HEK293 (cell line): ENCODE measurements around the gene MAML2.

Experiments
- CTCF ChIA-PET: fragments of 350-600 bp; formaldehyde crosslinking; extraction: SDS; loops from one replicate; lab custom pipeline; 2021; ENCODE audit warnings: antibody characterized with exemption; lab: Yijun Ruan, JAX
- POLR2A ChIA-PET: fragments of 300-600 bp; formaldehyde crosslinking; extraction: SDS; loops from one replicate; lab custom pipeline; 2020; ENCODE audit warnings: antibody characterized with exemption, inconsistent platforms; lab: Yijun Ruan, JAX
- H3K27ac ChIP-seq: fragments of 200-500 bp; sonication (Bioruptor generic); 2 replicates; pipeline ENCODE4 v1.5.1; 2014; ENCODE audit warnings: low read depth, low read length, control low read depth, inconsistent platforms; ENCODE audit errors: extremely low read depth
- H3K36me3 ChIP-seq, 2 experiments: fragments of 200-500 bp in 1 of 2; sonication (Bioruptor generic) in 1 of 2; 1 replicate in 1 of 2; 2 replicates in 1 of 2; pipeline ENCODE4 v1.5.1; 2014 to 2017; ENCODE audit warnings: inconsistent platforms in 2 of 2, low read length in 2 of 2; ENCODE audit not compliant: control insufficient read depth in 2 of 2, insufficient read depth in 1 of 2
- H3K4me1 ChIP-seq: fragments of 200-500 bp; sonication (Bioruptor generic); 2 replicates; pipeline ENCODE4 v1.5.1; 2014; ENCODE audit warnings: mild to moderate bottlenecking, low read length, inconsistent platforms; ENCODE audit not compliant: control insufficient read depth, insufficient read depth
- H3K4me3 ChIP-seq: 2 replicates; pipeline ENCODE4 v1.5.1; 2011; ENCODE audit warnings: low read depth, mild to moderate bottlenecking, control low read depth, low read length, moderate library complexity
- H3K9me3 ChIP-seq: fragments of 200-500 bp; sonication (Bioruptor generic); 2 replicates; pipeline ENCODE4 v1.5.1; 2014; ENCODE audit warnings: low read depth, low read length, inconsistent platforms; ENCODE audit not compliant: control insufficient read depth, insufficient read depth
- BCL11B ChIP-seq: fragments of 450-650 bp; formaldehyde crosslinking; IDR thresholded peaks from 2 replicates; pipeline ENCODE4 v1.5.1; 2016; ENCODE audit warnings: low read depth, missing biosample characterization, missing genetic modification characterization
- FEZF1 ChIP-seq: fragments of 450-650 bp; formaldehyde crosslinking; IDR thresholded peaks from 2 replicates; pipeline ENCODE4 v1.5.1; 2016; ENCODE audit warnings: missing biosample characterization, missing genetic modification characterization
- MZF1 ChIP-seq: fragments of 450-650 bp; formaldehyde crosslinking; IDR thresholded peaks from 2 replicates; pipeline ENCODE4 v1.5.1; 2017; ENCODE audit warnings: missing biosample characterization, missing genetic modification characterization, borderline replicate concordance
- OSR2 ChIP-seq: fragments of 450-650 bp; formaldehyde crosslinking; IDR thresholded peaks from 2 replicates; pipeline ENCODE4 v1.5.1; 2016; ENCODE audit warnings: missing biosample characterization, missing genetic modification characterization
- OVOL3 ChIP-seq: fragments of 450-650 bp; formaldehyde crosslinking; IDR thresholded peaks from 2 replicates; pipeline ENCODE4 v1.5.1; 2016; ENCODE audit warnings: missing biosample characterization, missing genetic modification characterization
- RBAK ChIP-seq: fragments of 450-650 bp; formaldehyde crosslinking; IDR thresholded peaks from 2 replicates; pipeline ENCODE4 v1.5.1; 2016; ENCODE audit warnings: missing biosample characterization, missing genetic modification characterization
- SCRT2 ChIP-seq: fragments of 450-650 bp; formaldehyde crosslinking; IDR thresholded peaks from 2 replicates; pipeline ENCODE4 v1.5.1; 2016; ENCODE audit warnings: missing biosample characterization, missing genetic modification characterization
- SETDB1 ChIP-seq: IDR thresholded peaks from one replicate; pipeline ENCODE4 v1.6.1; 2017; ENCODE audit warnings: mild to moderate bottlenecking, low read length, moderate library complexity, mixed read lengths; ENCODE audit not compliant: insufficient read length
- ZBTB1 ChIP-seq: fragments of 450-650 bp; formaldehyde crosslinking; IDR thresholded peaks from 2 replicates; pipeline ENCODE4 v1.5.1; 2016; ENCODE audit warnings: missing biosample characterization, missing genetic modification characterization
- ZBTB17 ChIP-seq: fragments of 450-650 bp; formaldehyde crosslinking; IDR thresholded peaks from 2 replicates; pipeline ENCODE4 v1.5.1; 2016; ENCODE audit warnings: missing biosample characterization, missing genetic modification characterization
- ZEB2 ChIP-seq: fragments of 450-650 bp; formaldehyde crosslinking; IDR thresholded peaks from 2 replicates; pipeline ENCODE4 v1.5.1; 2016; ENCODE audit warnings: missing biosample characterization, missing genetic modification characterization
- ZNF10 ChIP-seq: fragments of 450-650 bp; formaldehyde crosslinking; IDR thresholded peaks from 2 replicates; pipeline ENCODE4 v1.5.1; 2017; ENCODE audit warnings: missing biosample characterization, missing genetic modification characterization
- ZNF24 ChIP-seq: fragments of 450-650 bp; formaldehyde crosslinking; IDR thresholded peaks from 2 replicates; pipeline ENCODE4 v1.5.1; 2016; ENCODE audit warnings: missing biosample characterization, missing genetic modification characterization
- ZNF335 ChIP-seq: fragments of 450-650 bp; formaldehyde crosslinking; conservative IDR thresholded peaks from 2 replicates; pipeline ENCODE4 v1.5.1; 2016; ENCODE audit warnings: missing biosample characterization, missing genetic modification characterization
- ZNF521 ChIP-seq: fragments of 450-650 bp; formaldehyde crosslinking; IDR thresholded peaks from 2 replicates; pipeline ENCODE4 v1.5.1; 2017; ENCODE audit warnings: missing biosample characterization, mild to moderate bottlenecking, missing genetic modification characterization
- ZNF529 ChIP-seq: fragments of 450-650 bp; formaldehyde crosslinking; IDR thresholded peaks from 2 replicates; pipeline ENCODE4 v1.5.1; 2017; ENCODE audit warnings: missing genetic modification characterization, missing biosample characterization; ENCODE audit not compliant: insufficient replicate concordance
- TF ChIP-seq, protein P1 (sequence below): fragments of 450-650 bp; formaldehyde crosslinking; conservative IDR thresholded peaks from 2 replicates; pipeline ENCODE4 v1.5.1; 2016; ENCODE audit warnings: low read depth, missing biosample characterization, missing genetic modification characterization
- TF ChIP-seq, protein P2 (sequence below): fragments of 450-650 bp; IDR thresholded peaks from 2 replicates; pipeline ENCODE4 v1.5.1; 2018; ENCODE audit warnings: missing biosample characterization, mild to moderate bottlenecking, missing genetic modification characterization
- TF ChIP-seq, protein P3 (sequence below): fragments of 450-650 bp; formaldehyde crosslinking; IDR thresholded peaks from 2 replicates; pipeline ENCODE4 v1.5.1; 2016; ENCODE audit warnings: missing biosample characterization, missing genetic modification characterization
- TF ChIP-seq, protein P4 (sequence below): fragments of 450-650 bp; formaldehyde crosslinking; IDR thresholded peaks from 2 replicates; pipeline ENCODE4 v1.5.1; 2016; ENCODE audit warnings: missing biosample characterization, missing genetic modification characterization

Gene MAML2

DNA sequence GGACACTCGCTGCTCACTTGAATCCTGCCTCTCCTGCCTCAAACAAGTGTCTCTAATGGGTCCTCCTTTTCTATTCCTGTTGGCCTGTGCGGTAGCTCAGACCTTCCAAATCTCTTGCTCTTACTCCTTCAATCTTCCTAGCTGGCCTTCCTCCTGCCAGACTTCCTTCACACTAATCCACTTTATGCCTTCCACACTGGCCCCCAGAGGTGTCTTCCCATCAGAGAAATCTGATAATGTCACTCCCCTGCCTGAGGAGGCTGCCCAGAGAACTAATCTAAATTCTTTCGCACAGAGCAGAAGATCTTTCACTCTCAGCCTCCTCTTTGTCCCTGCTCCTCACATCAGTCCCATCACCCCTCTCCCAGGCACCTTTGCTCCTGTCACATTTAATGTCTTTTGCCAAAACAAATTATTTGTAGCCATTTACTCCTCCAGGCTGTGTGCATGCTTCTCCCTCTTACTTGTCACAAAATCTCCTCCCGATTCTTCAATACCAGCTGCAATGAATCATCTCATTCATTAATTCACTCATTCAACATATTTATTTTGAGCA is 175.7 kb downstream of the MAML2 start (continued):
- no peak for TF ChIP-seq OVOL3
- no peak for TF ChIP-seq SETDB1
- TF ChIP-seq, protein P1, sequence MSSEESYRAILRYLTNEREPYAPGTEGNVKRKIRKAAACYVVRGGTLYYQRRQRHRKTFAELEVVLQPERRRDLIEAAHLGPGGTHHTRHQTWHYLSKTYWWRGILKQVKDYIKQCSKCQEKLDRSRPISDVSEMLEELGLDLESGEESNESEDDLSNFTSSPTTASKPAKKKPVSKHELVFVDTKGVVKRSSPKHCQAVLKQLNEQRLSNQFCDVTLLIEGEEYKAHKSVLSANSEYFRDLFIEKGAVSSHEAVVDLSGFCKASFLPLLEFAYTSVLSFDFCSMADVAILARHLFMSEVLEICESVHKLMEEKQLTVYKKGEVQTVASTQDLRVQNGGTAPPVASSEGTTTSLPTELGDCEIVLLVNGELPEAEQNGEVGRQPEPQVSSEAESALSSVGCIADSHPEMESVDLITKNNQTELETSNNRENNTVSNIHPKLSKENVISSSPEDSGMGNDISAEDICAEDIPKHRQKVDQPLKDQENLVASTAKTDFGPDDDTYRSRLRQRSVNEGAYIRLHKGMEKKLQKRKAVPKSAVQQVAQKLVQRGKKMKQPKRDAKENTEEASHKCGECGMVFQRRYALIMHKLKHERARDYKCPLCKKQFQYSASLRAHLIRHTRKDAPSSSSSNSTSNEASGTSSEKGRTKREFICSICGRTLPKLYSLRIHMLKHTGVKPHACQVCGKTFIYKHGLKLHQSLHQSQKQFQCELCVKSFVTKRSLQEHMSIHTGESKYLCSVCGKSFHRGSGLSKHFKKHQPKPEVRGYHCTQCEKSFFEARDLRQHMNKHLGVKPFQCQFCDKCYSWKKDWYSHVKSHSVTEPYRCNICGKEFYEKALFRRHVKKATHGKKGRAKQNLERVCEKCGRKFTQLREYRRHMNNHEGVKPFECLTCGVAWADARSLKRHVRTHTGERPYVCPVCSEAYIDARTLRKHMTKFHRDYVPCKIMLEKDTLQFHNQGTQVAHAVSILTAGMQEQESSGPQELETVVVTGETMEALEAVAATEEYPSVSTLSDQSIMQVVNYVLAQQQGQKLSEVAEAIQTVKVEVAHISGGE: no peak
- no peak for TF ChIP-seq ZBTB1 (tag by site-specific recombination)

DNA sequence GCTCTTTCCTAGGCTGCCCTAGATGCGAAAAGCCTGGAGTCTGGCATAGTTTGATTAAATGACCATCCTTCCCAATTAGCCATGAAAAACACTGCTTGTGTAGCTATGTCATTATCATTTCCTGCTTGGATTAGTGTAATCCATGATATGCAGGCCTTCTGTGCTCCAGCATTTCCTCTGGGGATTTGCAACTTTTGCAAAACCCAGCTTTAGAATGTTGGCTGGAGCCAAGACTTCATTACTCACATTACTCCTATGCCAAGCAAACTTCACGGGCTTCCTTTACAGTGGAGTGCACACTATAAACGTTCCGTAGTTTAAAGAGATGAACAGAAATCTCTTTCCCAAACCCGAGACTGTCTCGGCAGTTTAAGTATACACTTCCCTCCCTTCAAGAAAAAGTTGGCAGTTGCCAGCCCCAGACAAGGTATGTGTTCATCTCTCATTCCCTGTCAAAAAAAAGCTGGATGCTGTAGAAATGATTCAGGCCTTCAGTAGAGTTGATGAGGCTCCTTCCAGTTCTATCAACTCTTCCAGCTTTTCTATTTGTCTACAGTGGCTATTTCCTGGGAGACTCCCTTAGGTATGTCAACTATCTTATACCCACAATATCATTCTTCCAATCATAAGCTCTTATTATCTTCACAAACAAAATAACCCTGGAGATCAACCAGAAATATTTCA is 180.0 kb downstream of the MAML2 start:
- H3K4me3 ChIP-seq: no peak overlapping the region
- TF ChIP-seq OSR2 (tag by site-specific recombination): 0 out of 2 replicates have a peak, but pooled peaks have one; percentile 20
- TF ChIP-seq ZNF529 (tag by site-specific recombination): no peak
- no peak for TF ChIP-seq ZEB2
- TF ChIP-seq FEZF1 (tag by site-specific recombination): peak; percentile 50; the same call in 1 of the 2 replicates
- TF ChIP-seq, protein P2, sequence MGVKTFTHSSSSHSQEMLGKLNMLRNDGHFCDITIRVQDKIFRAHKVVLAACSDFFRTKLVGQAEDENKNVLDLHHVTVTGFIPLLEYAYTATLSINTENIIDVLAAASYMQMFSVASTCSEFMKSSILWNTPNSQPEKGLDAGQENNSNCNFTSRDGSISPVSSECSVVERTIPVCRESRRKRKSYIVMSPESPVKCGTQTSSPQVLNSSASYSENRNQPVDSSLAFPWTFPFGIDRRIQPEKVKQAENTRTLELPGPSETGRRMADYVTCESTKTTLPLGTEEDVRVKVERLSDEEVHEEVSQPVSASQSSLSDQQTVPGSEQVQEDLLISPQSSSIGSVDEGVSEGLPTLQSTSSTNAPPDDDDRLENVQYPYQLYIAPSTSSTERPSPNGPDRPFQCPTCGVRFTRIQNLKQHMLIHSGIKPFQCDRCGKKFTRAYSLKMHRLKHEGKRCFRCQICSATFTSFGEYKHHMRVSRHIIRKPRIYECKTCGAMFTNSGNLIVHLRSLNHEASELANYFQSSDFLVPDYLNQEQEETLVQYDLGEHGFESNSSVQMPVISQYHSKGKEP: peak; percentile 53; the same call in 1 of the 2 replicates
- TF ChIP-seq ZBTB17: 0 out of 2 replicates have a peak, but pooled peaks have one; percentile 29
- no peaks in the 10 kb centered on the region; the same call in 1 of the 2 replicates for H3K4me1 ChIP-seq
- H3K27ac ChIP-seq: no peak overlapping the region
- no peaks in the 10 kb centered on the region for H3K36me3 ChIP-seq
- no peaks in the 10 kb centered on the region for H3K9me3 ChIP-seq
- POLR2A ChIA-PET: interaction anchor here (0.7 kb wide), 1 partner anchor 113 kb away, joined by 3 read pairs; no protein-coding TSS in a partner anchor
- CTCF ChIA-PET: interaction anchor here (0.6 to 1.9 kb wide), 5 partner anchors 9 to 495 kb away, joined by 3 to 7 read pairs (median 3); partner anchors contain the start of gene MAML2

DNA sequence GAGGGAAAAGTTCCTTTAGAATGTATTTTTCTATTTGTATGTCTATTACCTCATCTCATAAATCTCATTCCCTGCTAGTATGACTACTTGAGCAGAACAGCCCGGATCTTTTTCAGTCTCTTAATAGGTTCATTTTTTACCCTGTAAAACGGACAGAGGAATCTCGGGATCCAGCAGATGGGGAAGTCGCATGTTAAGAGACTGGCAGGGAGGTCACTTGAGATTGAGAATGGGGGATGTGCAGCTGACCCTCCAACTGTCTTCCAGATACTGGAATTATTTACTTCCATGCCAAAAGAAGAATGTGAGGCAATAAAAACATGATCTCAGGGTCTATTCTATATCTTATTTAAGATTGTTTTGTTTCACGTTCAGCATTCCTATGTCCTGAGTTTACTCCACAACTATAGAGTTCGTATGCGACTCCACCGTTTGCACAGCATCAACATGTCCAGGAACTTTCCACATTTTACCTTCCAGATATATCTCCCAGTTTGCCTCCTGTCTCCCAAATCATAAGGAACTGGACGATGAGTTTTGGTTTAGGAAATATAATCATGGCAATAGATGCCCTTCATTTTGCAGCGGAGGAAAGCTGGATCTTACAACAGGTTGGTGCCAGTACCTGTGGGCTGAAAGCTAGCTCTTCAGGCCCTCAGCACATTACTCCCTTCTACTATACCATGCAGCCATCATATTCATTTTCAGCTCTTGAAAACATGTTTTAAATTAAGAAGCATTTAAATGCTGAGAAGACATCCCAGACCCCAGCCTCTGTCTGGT is 181.5 kb downstream of the MAML2 start:
- no peak overlapping the region for H3K27ac ChIP-seq
- CTCF ChIA-PET: interaction anchor here (1.4 to 1.9 kb wide), 3 partner anchors 21 to 232 kb away, joined by 3 to 7 read pairs (median 5); partner anchors contain the start of gene MAML2
- no peaks in the 10 kb centered on the region for H3K36me3 ChIP-seq
- H3K4me3 ChIP-seq: no peak overlapping the region
- peaks cover 2% of the 10 kb centered on the region; the same call in 1 of the 2 replicates for H3K4me1 ChIP-seq
- POLR2A ChIA-PET: no interaction called here
- H3K9me3 ChIP-seq: no peaks in the 10 kb centered on the region
- TF ChIP-seq, protein P3, sequence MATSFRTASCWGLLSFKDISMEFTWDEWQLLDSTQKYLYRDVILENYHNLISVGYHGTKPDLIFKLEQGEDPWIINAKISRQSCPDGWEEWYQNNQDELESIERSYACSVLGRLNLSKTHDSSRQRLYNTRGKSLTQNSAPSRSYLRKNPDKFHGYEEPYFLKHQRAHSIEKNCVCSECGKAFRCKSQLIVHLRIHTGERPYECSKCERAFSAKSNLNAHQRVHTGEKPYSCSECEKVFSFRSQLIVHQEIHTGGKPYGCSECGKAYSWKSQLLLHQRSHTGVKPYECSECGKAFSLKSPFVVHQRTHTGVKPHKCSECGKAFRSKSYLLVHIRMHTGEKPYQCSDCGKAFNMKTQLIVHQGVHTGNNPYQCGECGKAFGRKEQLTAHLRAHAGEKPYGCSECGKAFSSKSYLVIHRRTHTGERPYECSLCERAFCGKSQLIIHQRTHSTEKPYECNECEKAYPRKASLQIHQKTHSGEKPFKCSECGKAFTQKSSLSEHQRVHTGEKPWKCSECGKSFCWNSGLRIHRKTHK (tag by site-specific recombination): no peak
- TF ChIP-seq RBAK (tag by site-specific recombination): no peak
- TF ChIP-seq ZNF335 (tag by site-specific recombination): no peak
- TF ChIP-seq MZF1: peak; percentile 89; the same call in 1 of the 2 replicates
- TF ChIP-seq ZNF521 (tag by site-specific recombination): no peak
- TF ChIP-seq ZNF10 (tag by site-specific recombination): no peak
- TF ChIP-seq FEZF1 (tag by site-specific recombination): peak; percentile 37; the same call in 1 of the 2 replicates
- TF ChIP-seq, protein P4, sequence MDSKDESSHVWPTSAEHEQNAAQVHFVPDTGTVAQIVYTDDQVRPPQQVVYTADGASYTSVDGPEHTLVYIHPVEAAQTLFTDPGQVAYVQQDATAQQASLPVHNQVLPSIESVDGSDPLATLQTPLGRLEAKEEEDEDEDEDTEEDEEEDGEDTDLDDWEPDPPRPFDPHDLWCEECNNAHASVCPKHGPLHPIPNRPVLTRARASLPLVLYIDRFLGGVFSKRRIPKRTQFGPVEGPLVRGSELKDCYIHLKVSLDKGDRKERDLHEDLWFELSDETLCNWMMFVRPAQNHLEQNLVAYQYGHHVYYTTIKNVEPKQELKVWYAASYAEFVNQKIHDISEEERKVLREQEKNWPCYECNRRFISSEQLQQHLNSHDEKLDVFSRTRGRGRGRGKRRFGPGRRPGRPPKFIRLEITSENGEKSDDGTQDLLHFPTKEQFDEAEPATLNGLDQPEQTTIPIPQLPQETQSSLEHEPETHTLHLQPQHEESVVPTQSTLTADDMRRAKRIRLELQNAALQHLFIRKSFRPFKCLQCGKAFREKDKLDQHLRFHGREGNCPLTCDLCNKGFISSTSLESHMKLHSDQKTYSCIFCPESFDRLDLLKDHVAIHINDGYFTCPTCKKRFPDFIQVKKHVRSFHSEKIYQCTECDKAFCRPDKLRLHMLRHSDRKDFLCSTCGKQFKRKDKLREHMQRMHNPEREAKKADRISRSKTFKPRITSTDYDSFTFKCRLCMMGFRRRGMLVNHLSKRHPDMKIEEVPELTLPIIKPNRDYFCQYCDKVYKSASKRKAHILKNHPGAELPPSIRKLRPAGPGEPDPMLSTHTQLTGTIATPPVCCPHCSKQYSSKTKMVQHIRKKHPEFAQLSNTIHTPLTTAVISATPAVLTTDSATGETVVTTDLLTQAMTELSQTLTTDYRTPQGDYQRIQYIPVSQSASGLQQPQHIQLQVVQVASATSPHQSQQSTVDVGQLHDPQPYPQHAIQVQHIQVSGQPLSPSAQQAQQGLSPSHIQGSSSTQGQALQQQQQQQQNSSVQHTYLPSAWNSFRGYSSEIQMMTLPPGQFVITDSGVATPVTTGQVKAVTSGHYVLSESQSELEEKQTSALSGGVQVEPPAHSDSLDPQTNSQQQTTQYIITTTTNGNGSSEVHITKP (tag by site-specific recombination): 0 out of 2 replicates have a peak, but pooled peaks have one; percentile 21
- no peak for TF ChIP-seq ZNF24 (tag by site-specific recombination)
- peak; percentile 84 for TF ChIP-seq SCRT2
- TF ChIP-seq BCL11B (tag by site-specific recombination): no peak
